A204.1 (cell line): Measurements from ENCODE around the gene HDDC3.

Source experiments
- FAIRE-seq: peaks from 2 replicates; lab custom pipeline; 2012; peaks lifted over from hg19 to GRCh38; lab: Jason Lieb, UNC

Gene HDDC3

GRCh38 chr15:90931828-90932659 is at the start of gene HDDC3:
Gene HDDC3 (minus strand): TSS chr15:90932549. CDS start chr15:90932540, 9 bp downstream.
- no peak for FAIRE-seq

- no peak for FAIRE-seq
Measured at GRCh38 chr15:90982135-90982534, 49.8 kb upstream of the HDDC3 start.

GRCh38 chr15:90981681-90982080 is 49.3 kb upstream of the HDDC3 start:
- FAIRE-seq, result no peak

- FAIRE-seq, result no peak
Measured at GRCh38 chr15:90979582-90979981, 47.2 kb upstream of the HDDC3 start.

- FAIRE-seq, result no peak
Measured at GRCh38 chr15:90974216-90974615, 41.9 kb upstream of the HDDC3 start.

GRCh38 chr15:90972133-90972532 is 39.8 kb upstream of the HDDC3 start:
- FAIRE-seq, result no peak

GRCh38 chr15:90970274-90970673 is 37.9 kb upstream of the HDDC3 start:
- FAIRE-seq, result no peak

GRCh38 chr15:90968434-90968833 is 36.1 kb upstream of the HDDC3 start:
- no peak for FAIRE-seq

- FAIRE-seq, result no peak
Measured at GRCh38 chr15:90967206-90967605, 34.9 kb upstream of the HDDC3 start.

- no peak for FAIRE-seq
Measured at GRCh38 chr15:90966262-90966661, 33.9 kb upstream of the HDDC3 start.

GRCh38 chr15:90962021-90962420 is 29.7 kb upstream of the HDDC3 start:
- no peak for FAIRE-seq

GRCh38 chr15:90960298-90961091 is 28.1 kb upstream of the HDDC3 start:
- no peak for FAIRE-seq

GRCh38 chr15:90959894-90960293 is 27.5 kb upstream of the HDDC3 start:
- FAIRE-seq, result no peak

GRCh38 chr15:90959028-90959595 is 26.8 kb upstream of the HDDC3 start:
- FAIRE-seq, result no peak

GRCh38 chr15:90957791-90958190 is 25.4 kb upstream of the HDDC3 start:
- no peak for FAIRE-seq

- no peak for FAIRE-seq
Measured at GRCh38 chr15:90957031-90957790, 24.9 kb upstream of the HDDC3 start.

- FAIRE-seq, result no peak
Measured at GRCh38 chr15:90956274-90957030, 24.1 kb upstream of the HDDC3 start.

- no peak for FAIRE-seq
Measured at GRCh38 chr15:90955624-90956273, 23.4 kb upstream of the HDDC3 start.

- peak; percentile 59 for FAIRE-seq
Measured at GRCh38 chr15:90954712-90955623, 22.6 kb upstream of the HDDC3 start, which contains the start of gene RCCD1. Gene RCCD1 (plus strand): TSS chr15:90954884. CDS start chr15:90956735, 1,851 bp downstream.
